AG04450 (cell line): Measurements from ENCODE around the gene GALNT1. TPM values are rescaled to one million over a fixed set of nuclear protein-coding genes. Genes with fewer than 3 reads are reported as not detected.

ENCODE experiments used
- CTCF ChIA-PET: fragments of 300-600, 350-600 bp; formaldehyde crosslinking; extraction: SDS; loops from one replicate; lab custom pipeline; 2022; ENCODE audit warnings: antibody characterized with exemption, inconsistent platforms; lab: Charles Lee
- POLR2A ChIA-PET: fragments of 350-600 bp; formaldehyde crosslinking; extraction: SDS; loops from one replicate; lab custom pipeline; 2021; ENCODE audit warnings: antibody characterized with exemption, inconsistent platforms; lab: Yijun Ruan, JAX
- DNase-seq: peaks from one replicate; pipeline ENCODE4 v3.0.0-alpha.2; 2011; ENCODE audit warnings: low read depth, low spot score
- H3K27ac ChIP-seq: one replicate; pipeline ENCODE4 v1.5.1; 2012; ENCODE audit warnings: low read depth, low read length, control low read depth
- H3K27me3 ChIP-seq: one replicate; pipeline ENCODE4 v1.6.0; 2012; ENCODE audit warnings: low read length; ENCODE audit not compliant: control insufficient read depth, insufficient read depth
- H3K4me3 ChIP-seq: 2 replicates; pipeline ENCODE4 v1.5.1; 2011; ENCODE audit warnings: mild to moderate bottlenecking, low read depth, low read length, control low read depth
- H3K9me3 ChIP-seq: 2 replicates; pipeline ENCODE4 v1.5.1; 2012; ENCODE audit warnings: low read length; ENCODE audit not compliant: control insufficient read depth, insufficient read depth
- CTCF ChIP-seq: IDR thresholded peaks from 2 replicates; pipeline ENCODE4 v1.5.1; 2011; ENCODE audit warnings: low read depth, low read length, control low read depth, inconsistent platforms
- polyA plus RNA-seq: library from polyadenylated mRNA; depleted of rRNA; stranded (reverse); fragments of >200 nt; gene quantifications from 2 replicates; pipeline ENCODE4 v1.2.3, GENCODE V29; 2011

Gene GALNT1
- polyA plus RNA-seq, 1 experiment: 69.5 TPM

- ChIA-PET POLR2A (no interaction called here), CTCF (interaction anchor here (0.6 to 2.1 kb wide), 2 partner anchors 10 to 361 kb away, joined by 5 to 6 read pairs; no protein-coding TSS in a partner anchor)
- Histone ChIP-seq H3K9me3 (no peaks in the 10 kb centered on the region; the same call in 1 of the 2 replicates), H3K27ac (no peak overlapping the region), H3K4me3 (no peak overlapping the region), H3K27me3 (peaks cover 2% of the 10 kb centered on the region)
- no peak for TF ChIP-seq CTCF
- DNase-seq: no peak
These were observed 165.3 kb downstream of the GALNT1 start for GRCh38 chr18:35746826-35747339.

GRCh38 chr18:35747894-35748472, 166.4 kb downstream of the GALNT1 start:
- no peaks in the 10 kb centered on the region; the same call in 1 of the 2 replicates for H3K9me3 ChIP-seq
- POLR2A ChIA-PET: no interaction called here
- CTCF ChIA-PET: interaction anchor here (2.1 kb wide), 1 partner anchor 9 kb away, joined by 5 read pairs; no protein-coding TSS in a partner anchor
- TF ChIP-seq CTCF: no peak
- DNase-seq: no peak
- no peak overlapping the region for H3K27ac ChIP-seq
- peaks cover 2% of the 10 kb centered on the region for H3K27me3 ChIP-seq
- H3K4me3 ChIP-seq: no peak overlapping the region

- H3K27me3 ChIP-seq: peaks cover 2% of the 10 kb centered on the region
- no peak for DNase-seq
- no peak overlapping the region for H3K27ac ChIP-seq
- H3K4me3 ChIP-seq: no peak overlapping the region
- ChIA-PET CTCF (no interaction called here), POLR2A (no interaction called here)
- TF ChIP-seq CTCF: no peak
- H3K9me3 ChIP-seq: no peaks in the 10 kb centered on the region; the same call in 1 of the 2 replicates
These were observed 168.2 kb downstream of the GALNT1 start for GRCh38 chr18:35749701-35750100.

- no peak overlapping the region for H3K4me3 ChIP-seq
- POLR2A ChIA-PET: no interaction called here
These were observed 169.4 kb downstream of the GALNT1 start for GRCh38 chr18:35750929-35751328.

More at GRCh38 chr18:35750929-35751328, 169.4 kb downstream of the GALNT1 start:
- CTCF ChIA-PET: no interaction called here
- no peaks in the 10 kb centered on the region; the same call in 1 of the 2 replicates for H3K9me3 ChIP-seq
- TF ChIP-seq CTCF: no peak
- no peak overlapping the region for H3K27ac ChIP-seq
- DNase-seq: no peak
- peaks cover 6% of the 10 kb centered on the region for H3K27me3 ChIP-seq
